Endometrial microvascular endothelial cells (primary cell): ENCODE measurements around the gene EAF1. TPM values are rescaled to one million over a fixed set of nuclear protein-coding genes. Genes with fewer than 3 reads are reported as not detected.
"Not testable (repeated sequence)": the region's sequence is repeated elsewhere in the genome, so short reads cannot be mapped to it uniquely, and the experiment has no call there.

Experiments used
- in situ Hi-C: cut with HindIII; loops from 2 replicates; pipeline ENCODE4 v1.10.0; 2017; ENCODE audit warnings: low sequenced_read_pairs, low pct_unique_long_range_greater_than_20kb; ENCODE audit errors: inconsistent ontology term
- total RNA-seq: library from RNA; depleted of rRNA; stranded (reverse); fragments of >200 nt; gene quantifications from one replicate; pipeline ENCODE4 v1.2.3, GENCODE V29; 2015; ENCODE audit errors: inconsistent ontology term

EAF1 gene
- total RNA-seq, result 17.6 TPM

DNA sequence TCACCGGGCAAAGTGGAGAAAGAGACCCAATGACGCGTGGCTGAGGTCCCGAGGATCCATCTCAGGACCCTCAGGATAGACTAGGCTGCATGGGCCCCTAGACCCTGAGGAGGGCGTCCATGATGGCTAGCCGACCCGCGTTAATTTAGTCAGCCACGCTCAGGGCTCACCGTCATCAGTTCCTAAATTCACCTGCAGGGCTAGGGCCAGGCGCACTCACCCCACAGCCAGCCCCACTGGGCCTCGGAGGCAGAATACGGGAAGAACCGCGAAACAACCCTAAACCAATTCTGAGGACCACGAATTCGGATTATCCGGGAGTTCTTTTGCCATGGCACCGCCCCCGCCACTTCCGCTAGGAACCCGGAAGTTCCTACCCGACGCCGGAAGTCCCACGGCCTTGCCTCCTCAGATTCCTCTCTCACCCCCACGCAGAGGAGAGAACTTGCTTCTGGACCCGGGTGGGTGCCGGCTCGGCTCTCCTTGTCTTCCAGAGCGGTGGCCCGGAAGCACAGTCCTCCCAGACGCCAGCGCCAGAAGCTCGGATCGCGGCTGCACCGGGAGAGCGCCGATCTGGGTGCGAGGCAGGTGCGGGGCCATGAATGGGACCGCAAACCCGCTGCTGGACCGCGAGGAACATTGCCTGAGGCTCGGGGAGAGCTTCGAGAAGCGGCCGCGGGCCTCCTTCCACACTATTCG, at the start of gene EAF1, which contains the start of gene METTL6:
Gene EAF1 (plus strand): TSS at position 417 of the 699 bp plus-strand sequence. CDS start 182 bp downstream, at position 599.
Gene METTL6 (minus strand): TSS at position 363 of the 699 bp plus-strand sequence. CDS start 1,033 bp downstream, outside the sequence.
- in situ Hi-C loops, result no loop called here

DNA sequence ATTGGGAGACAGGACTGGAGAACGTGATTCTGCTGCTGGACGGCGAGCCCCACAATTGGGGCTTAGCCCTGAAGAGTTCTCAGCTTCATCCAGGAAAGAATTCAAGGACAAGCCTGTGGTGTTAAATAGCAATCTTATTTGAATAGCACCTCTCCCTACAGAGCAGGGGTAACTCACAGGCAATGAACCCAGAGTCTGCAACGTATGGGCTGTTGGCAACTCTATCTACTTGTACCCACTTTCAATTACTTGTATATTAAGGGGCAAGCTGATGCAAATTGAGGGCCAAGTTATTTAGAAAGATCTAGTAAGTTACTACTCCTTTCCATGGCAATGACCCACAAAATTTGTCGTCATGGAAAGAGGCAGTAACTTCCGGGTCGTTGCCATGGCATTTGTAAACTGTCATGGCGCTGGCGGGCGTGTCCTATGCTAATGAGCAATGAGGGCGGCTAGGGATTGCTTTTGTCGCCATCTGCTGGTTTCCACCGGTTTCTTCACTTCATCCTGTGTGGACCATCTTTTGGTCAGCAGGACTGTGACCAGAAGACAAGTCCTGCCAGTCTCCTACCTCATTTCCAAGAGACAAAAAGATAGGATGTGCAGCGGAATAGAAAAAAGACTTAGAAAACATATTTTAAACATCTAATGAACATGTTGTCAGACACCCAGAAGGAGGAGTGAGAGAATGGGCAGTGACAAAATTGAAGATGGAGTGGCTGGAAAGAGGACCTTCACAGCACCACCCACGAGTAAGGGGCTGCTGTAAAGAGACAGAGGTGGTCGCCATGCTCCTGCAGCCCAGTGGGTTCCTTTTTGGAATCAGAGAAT, 49.2 kb upstream of the EAF1 start:
- in situ Hi-C loops, result no loop called here

DNA sequence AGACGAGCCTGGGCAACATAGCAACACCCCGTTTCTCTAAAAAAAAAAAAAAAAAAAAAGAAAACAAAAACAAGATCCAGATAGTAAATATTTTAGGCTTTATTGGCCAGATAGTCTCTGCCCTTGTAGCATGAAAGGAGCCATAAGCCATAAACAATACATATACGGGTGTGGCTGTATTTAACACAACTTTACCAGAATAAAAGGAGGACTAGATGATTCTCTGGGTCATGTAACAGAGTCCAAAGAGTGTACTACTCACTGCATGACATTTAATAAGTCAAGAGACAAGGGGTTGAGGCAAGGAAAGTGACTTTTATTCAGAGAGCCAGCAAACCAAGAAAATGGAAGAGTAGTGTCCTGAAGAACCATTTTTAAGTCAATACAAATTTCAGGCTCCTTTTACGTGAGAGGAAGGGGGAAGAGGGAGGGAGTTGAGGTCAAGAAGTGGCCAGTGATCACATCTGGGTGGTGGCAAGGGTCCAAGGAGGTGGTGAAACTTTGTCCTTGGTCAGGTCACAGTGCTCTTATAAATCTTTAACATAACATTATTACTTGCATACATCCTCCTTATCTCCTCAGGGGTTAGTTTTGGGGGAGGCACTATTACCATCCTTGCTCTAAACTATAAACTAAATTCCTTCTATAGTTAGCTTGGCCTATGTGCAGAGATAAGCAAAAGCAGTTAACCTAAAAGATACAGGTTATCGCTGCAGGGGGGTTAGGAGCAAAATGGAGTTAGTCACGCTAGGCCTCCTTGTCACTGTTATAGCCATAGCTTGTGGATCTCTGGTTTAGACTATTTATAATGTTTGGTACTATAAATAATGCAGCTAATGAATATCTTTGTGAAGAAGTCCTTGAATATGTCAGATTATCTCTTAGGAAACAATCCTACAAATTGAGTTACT, 46.2 kb upstream of the EAF1 start:
- in situ Hi-C loops, result no loop called here

DNA sequence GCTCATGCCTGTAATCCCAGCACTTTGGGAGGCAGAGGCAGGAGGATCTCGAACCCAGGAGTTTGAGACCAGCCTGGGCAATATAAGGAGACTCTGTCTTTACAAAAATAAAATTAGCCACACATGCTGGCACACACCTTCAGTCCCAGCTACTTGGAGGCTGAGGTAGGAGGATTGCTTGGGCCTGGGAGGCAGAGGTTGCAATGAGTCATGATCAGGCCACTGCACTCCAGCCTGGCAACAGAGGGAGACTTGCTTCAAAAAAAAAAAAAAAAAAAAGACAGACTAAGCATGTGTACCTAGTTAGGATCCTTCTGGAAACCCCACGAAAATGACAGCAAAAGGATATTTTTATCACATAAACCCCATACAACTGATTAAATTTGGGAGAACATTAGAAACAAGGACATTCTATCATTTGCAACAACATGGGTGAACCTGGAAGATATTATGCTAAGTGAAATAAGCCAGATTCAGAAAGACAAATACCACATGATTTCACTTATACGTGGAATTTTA, 44.9 kb upstream of the EAF1 start:
- in situ Hi-C loops, result no loop called here

DNA sequence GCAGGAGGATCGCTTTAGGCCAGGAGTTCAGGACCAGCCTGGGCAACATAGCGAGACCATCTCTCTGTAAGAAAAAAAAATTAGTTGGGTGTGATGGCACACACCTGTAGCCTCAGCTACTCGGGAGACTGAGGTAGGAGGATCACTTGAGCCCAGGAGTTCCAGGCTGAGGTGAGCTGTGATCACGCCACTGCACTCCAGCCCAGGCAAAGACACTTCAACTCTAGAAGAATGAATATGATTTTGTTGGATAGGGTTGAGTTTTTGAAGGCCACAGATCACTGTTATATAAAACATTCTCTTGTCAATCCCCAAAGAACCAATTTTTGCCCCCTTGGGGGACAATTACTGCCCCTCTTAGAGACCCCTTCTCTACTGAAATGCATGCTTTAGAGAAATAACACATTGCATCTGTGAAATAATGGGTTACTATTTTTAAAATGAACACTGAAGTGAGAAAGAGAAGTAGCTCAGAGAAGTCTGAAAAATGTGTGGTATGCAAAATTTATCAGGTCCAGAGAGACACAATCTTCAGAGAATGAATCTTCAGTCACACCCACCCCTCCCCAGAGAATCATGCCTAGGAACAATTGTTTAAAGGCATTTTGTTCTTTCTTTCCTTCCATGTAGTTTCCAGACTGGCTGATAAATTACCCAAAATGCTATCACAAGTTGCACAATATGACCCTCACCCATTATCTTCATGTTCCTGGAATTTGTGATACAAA, 42.7 kb upstream of the EAF1 start:
- in situ Hi-C loops, result no loop called here

DNA sequence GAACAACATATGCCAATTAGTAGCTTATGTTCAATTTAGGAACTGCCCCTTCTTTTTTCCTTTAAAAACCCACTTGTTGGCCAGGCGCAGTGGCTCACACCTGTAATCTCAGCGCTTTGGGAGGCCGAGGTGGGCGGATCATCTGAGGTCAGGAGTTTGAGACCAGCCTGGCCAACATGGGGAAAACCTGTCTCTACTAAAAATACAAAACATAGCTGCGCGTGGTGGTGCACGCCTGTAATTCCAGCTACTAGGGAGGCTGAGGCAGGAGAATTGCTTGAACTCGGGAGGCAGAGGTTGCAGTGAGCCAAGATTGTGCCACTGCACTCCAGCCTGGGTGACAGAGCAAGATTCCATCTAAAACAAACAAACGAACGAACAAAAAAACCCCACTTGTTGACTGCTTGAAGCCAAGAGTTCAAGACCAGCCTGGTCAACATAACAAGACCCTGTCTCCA, 42.1 kb upstream of the EAF1 start:
- in situ Hi-C loops, result not testable (repeated sequence)

DNA sequence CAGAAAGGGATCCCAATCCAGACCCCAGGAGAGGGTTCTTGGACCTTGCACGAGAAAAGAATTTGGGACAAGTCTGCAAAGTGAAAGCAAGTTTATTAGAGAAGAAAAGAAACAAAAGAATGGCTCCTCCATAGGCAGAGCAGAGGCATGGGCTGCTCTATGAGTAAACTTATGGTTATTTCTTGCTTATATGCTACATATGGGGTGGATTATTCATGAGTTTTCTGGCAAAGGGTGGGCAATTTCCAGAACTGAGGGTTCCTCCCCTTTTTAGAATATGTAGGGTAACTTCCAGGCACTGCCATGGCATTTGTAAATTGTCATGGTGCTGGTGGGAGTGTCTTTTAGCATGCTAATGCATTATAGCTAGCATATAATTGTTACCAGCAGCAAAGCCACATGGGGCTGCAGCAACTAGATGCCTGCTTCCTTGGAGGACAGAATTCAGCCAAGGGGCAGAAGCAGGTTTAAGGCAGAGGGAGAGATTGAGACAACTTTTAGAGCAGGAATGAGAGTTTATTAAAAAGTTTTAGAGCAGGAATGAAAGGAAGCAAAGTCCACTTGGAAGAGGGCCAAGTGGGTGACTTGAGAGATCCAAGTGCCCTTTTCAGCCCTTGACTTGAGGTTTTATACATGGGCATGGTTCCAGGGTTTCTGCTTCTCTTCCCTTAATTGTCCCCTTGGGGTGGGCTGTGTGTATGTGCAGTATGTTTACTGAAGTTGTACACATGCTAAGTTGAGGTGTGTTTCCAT, 41.3 kb upstream of the EAF1 start:
- in situ Hi-C loops, result no loop called here

DNA sequence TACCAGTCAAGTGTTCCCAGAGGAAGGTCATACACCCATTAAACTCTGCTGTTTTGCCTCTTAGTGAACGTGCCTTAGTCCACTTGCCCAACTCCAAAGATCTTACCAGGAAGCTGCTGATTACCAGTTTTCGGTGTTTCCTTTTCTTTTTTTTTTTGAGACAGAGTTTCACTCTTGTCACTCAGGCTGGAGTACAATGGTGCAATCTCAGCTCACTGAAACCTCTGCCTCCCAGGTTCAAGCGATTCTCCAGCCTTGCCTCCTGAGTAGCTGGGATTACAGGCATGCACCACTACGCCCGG, 40.8 kb upstream of the EAF1 start:
- in situ Hi-C loops, result not testable (repeated sequence)

DNA sequence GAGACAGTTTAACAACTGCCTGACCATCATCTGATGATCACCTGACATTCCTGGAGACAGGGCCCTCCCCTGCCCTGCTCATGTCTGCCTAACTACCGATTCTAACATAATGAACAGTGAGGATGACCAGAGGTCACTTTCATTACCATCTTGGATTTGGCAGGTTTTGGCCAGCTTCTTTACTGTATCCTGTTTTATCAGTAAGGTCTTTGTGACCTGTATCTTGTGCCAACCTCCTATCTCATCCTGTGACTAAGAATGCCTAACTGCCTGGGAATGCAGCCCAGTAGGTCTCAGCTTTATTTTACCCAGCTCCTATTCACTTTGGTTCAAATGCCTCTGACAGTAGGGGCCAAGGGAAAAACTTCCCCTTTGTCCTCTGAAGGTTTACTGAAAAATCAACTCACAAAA, 40.2 kb upstream of the EAF1 start:
- in situ Hi-C loops, result no loop called here

DNA sequence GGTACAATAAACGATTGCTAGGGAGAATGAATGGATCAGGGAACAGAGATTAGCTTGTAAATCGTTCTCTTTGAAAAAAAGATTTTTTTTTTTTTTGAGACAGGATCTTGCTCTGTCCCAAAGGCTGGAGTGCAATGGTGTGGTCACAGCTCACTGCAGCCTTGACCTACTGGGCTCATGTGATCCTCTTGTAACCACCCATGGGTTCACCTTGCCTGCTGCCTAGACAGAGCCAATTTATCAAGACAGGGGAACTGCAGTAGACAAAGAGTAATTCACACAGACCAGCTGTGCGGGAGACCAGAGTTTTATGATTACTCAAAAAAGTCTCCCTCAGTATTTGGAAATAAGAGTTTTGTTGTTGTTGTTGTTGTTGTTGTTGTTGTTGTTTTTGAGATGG, 39.7 kb upstream of the EAF1 start:
- in situ Hi-C loops, result no loop called here

DNA sequence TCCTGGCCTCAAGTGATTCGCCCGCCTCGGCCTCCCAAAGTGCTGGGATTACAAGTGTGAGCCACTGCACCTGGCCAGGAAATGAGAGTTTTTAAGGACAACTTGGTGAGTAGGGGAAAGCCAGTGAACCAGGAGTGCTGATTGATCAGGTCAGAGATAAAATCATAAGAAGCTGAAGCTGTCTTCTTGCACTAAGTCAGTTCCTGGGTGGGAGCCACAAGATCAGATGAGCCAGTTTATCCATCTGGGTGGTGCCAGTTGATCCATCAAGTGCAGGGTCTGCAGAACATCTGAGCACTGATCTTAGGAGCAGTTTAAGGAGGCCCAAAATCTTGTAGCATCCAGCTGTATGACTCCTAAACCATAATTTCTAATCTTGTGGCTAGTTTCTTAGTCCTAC, 39.1 kb upstream of the EAF1 start:
- in situ Hi-C loops, result not testable (repeated sequence)

DNA sequence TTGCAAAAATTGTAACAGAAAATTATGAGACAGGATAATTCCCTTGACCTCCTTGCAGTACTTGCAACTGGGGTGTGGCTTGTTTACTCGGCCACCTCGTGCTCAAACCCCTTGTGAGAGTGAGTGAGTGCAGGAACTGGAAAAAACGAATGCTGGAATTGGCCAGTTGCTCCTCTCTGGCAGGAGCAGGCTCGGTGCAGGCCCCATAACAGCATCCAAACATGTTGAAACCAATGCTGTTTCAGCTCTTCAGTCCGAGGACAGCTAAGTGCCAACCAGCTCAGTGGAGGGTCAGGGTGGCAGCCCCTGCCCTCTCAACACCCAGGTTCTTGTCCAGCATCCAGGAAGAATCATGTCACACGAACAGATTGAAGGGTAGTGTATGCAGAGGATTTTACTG, 36.9 kb upstream of the EAF1 start:
- in situ Hi-C loops, result no loop called here

DNA sequence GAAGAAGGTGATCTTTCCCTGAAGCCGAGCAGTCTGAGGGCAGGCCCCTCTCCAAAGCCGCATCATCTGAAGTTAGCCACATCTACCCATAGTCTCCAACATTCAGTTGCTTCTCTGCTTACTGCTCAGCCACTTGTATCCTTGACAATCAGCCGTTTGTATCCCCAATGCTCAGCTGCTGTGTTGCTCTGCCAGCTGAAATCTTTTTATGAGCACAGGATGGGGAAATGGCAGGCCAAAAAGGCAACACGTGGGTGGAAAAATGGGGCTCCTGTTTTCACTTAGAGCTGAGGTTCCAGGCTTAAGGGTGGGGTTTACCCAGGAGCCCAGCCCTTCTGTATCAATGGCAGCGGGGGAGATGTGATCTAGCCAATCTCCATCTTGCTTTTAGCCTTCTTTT, 36.4 kb upstream of the EAF1 start:
- in situ Hi-C loops, result no loop called here

DNA sequence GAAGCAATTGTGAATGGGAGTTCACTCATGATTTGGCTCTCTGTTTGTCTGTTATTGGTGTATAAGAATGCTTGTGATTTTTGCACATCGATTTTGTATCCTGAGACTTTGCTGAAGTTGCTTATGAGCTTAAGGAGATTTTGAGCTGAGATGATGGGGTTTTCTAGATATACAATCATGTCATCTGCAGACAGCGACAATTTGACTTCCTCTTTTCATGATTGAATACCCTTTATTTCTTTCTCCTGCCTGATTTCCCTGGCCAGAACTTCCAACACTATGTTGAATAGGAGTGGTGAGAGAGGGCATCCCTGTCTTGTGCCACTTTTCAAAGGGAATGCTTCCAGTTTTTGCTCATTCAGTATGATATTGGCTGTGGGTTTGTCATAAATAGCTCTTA, 34.1 kb upstream of the EAF1 start:
- in situ Hi-C loops, result not testable (repeated sequence)

DNA sequence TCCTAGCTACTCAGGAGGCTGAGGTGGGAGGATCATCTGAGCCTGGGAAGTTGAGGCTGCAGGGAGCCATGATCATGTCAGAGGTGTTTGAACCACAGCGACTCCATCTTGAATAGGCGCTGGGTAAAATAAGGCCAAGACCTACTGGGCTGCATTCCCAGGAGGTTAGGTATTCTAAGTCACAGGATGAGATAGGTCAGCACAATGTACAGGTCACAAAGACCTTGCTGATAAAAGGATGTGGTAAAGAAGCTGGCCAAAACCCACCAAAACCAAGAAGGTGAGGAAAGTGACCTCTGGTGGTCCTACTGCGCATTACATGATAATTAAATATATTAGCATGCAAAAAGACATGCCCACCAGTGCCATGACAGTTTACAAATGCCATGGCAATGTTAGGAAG, 28.7 kb upstream of the EAF1 start:
- in situ Hi-C loops, result not testable (repeated sequence)

DNA sequence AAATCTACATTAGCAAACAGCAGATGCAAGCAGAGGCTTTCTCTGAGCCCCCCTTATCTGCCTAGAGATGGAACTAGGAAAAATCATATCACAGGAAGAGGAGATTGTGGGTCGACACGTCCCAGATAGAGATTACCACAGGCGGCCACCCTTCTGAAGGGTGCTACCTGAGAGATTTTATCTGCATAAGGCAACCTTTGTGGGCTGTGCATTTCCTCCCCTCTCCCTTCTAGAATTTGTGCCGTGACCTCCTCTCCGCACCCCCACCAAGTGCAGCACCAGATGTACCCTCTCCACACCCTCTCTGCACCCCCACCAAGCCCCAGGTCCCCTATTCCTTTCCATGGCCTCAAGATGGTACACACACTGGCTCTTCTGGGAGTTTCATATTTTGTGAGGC, 27.4 kb upstream of the EAF1 start:
- in situ Hi-C loops, result no loop called here

DNA sequence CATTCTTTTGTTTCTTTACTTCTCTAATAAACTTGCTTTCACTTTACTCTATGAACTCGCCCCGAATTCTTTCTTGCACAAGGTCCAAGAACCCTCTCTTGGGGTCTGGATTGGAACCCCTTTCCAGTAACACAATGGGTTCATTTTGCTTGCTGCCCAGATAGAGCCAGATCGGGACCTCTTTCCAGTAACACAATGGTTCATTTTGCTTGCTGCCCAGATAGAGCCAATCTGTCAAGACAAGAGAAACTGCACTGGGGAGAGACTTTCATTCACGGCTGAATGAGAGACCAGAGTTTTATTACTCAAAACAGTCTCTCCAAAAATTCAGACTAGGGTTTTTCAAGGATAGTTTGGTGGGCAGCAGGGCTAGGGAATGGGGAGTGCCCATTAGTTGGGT, 25.5 kb upstream of the EAF1 start:
- in situ Hi-C loops, result no loop called here

DNA sequence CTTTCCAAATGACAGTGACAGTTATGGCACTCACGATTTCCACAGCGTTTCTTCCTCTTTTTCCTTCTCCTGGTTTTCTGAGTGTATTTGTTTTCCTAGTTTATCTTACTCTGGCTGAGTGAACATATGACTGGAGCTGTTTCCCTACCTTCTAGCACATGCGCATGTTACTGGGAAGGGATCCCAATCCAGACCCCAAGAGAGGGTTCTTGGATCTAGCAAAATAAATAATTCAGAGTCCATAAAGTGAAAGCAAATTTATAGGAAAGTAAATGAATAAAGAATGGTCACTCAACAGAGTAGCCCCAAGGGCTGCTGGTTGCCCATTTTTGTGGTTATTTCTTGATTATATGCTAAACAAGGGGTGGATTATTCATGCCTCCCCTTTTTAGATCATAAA, 23.9 kb upstream of the EAF1 start:
- in situ Hi-C loops, result no loop called here
